IMR-90 (cell line): Measurements from ENCODE around the gene BICD2. TPM values are rescaled to one million over a fixed set of nuclear protein-coding genes. Genes with fewer than 3 reads are reported as not detected.

Experiments used
- ATAC-seq: fragments of 200-7000 bp; cut with Tn5 transposase; 2 replicates; pipeline ENCODE4 v1.9.1; 2020; ENCODE audit warnings: low read depth, mild to moderate bottlenecking, moderate library complexity
- BruUV-seq: library from RNA; stranded (reverse); fragments of 400-500 nt; replicated peaks from 2 replicates; lab custom pipeline; 2021; lab: Mats Ljungman, UMichigan
- CTCF ChIA-PET: fragments of 300-600 bp; formaldehyde crosslinking; extraction: SDS; loops from one replicate; lab custom pipeline; 2021; ENCODE audit warnings: antibody characterized with exemption; lab: Yijun Ruan, JAX
- POLR2A ChIA-PET: fragments of 300-600 bp; sonication (Branson Sonifier 250); formaldehyde crosslinking; loops from one replicate; lab custom pipeline; 2022; ENCODE audit warnings: antibody characterized with exemption; ENCODE audit not compliant: unreplicated experiment; lab: Charles Lee
- DNase-seq: peaks from one replicate; pipeline ENCODE4 v3.0.0; 2013
- H2AFZ ChIP-seq: replicated peaks from 2 replicates; pipeline ENCODE3; 2013; ENCODE audit warnings: low read length, mild to moderate bottlenecking; ENCODE audit not compliant: poor library complexity
- H2AK5ac ChIP-seq: 2 replicates; pipeline ENCODE4 v1.6.1; 2013; ENCODE audit warnings: low read depth, low read length, inconsistent platforms
- H2AK9ac ChIP-seq: replicated peaks from 2 replicates; pipeline ENCODE3; 2013; ENCODE audit warnings: mild to moderate bottlenecking, low read depth, low read length, moderate library complexity; ENCODE audit not compliant: poor library complexity
- H2BK120ac ChIP-seq: 2 replicates; pipeline ENCODE4 v1.6.1; 2013; ENCODE audit warnings: low read depth, low read length, inconsistent platforms
- H2BK15ac ChIP-seq: 3 replicates; pipeline ENCODE4 v1.6.1; 2013; ENCODE audit warnings: low read depth, low read length, inconsistent platforms
- H2BK20ac ChIP-seq: 2 replicates; pipeline ENCODE4 v1.6.1; 2013; ENCODE audit warnings: low read depth, mild to moderate bottlenecking, inconsistent platforms, low read length, moderate library complexity
- H2BK5ac ChIP-seq: 2 replicates; pipeline ENCODE4 v1.6.1; 2013; ENCODE audit warnings: mild to moderate bottlenecking, low read depth, low read length, inconsistent platforms; ENCODE audit not compliant: poor library complexity, severe bottlenecking
- H3K14ac ChIP-seq: replicated peaks from 2 replicates; pipeline ENCODE4 v1.6.1; 2013; ENCODE audit warnings: low read depth, low read length, inconsistent platforms
- H3K18ac ChIP-seq: 2 replicates; pipeline ENCODE4 v1.6.1; 2013; ENCODE audit warnings: low read depth, low read length, control low read depth
- H3K23ac ChIP-seq: 2 replicates; pipeline ENCODE4 v1.6.1; 2013; ENCODE audit warnings: low read depth, low read length, inconsistent platforms
- H3K27ac ChIP-seq: 2 replicates; pipeline ENCODE4 v1.5.1; 2013; ENCODE audit warnings: mild to moderate bottlenecking, control low read depth, low read length; ENCODE audit not compliant: insufficient read depth
- H3K27me3 ChIP-seq: 2 replicates; pipeline ENCODE4 v1.6.1; 2013; ENCODE audit warnings: low read length; ENCODE audit not compliant: control insufficient read depth, insufficient read depth
- H3K36me3 ChIP-seq: 2 replicates; pipeline ENCODE4 v1.6.1; 2013; ENCODE audit warnings: low read length, mixed read lengths; ENCODE audit not compliant: control insufficient read depth, insufficient read depth
- H3K4ac ChIP-seq: 2 replicates; pipeline ENCODE4 v1.6.1; 2013; ENCODE audit warnings: low read depth, low read length, inconsistent platforms
- H3K4me1 ChIP-seq: 2 replicates; pipeline ENCODE4 v1.6.1; 2013; ENCODE audit warnings: low read length, mixed read lengths; ENCODE audit not compliant: control insufficient read depth, insufficient read depth
- H3K4me2 ChIP-seq: 2 replicates; pipeline ENCODE4 v1.6.1; 2013; ENCODE audit warnings: low read depth, mild to moderate bottlenecking, control low read depth, low read length, moderate library complexity
- H3K4me3 ChIP-seq: 2 replicates; pipeline ENCODE4 v1.5.1; 2013; ENCODE audit warnings: low read depth, mild to moderate bottlenecking, control low read depth, low read length, moderate library complexity; ENCODE audit not compliant: insufficient read depth
- H3K56ac ChIP-seq: 2 replicates; pipeline ENCODE4 v1.6.1; 2013; ENCODE audit warnings: low read length, inconsistent platforms; ENCODE audit not compliant: insufficient read depth; ENCODE audit errors: extremely low read depth
- H3K79me1 ChIP-seq, 2 experiments: 2 replicates each; pipeline ENCODE4 v1.6.1; 2013; ENCODE audit warnings: low read length in 2 of 2, inconsistent platforms in 1 of 2, low read depth in 1 of 2
- H3K9ac ChIP-seq: 2 replicates; pipeline ENCODE4 v1.6.1; 2013; ENCODE audit warnings: low read depth, low read length, control low read depth
- H3K9me1 ChIP-seq: 2 replicates; pipeline ENCODE4 v1.6.1; 2013; ENCODE audit warnings: low read length, inconsistent platforms; ENCODE audit not compliant: insufficient read depth
- H3K9me3 ChIP-seq: 2 replicates; pipeline ENCODE4 v1.6.1; 2013; ENCODE audit warnings: low read length; ENCODE audit not compliant: control insufficient read depth, insufficient read depth
- H4K20me1 ChIP-seq: 2 replicates; pipeline ENCODE4 v1.6.1; 2013; ENCODE audit warnings: low read length, inconsistent platforms; ENCODE audit not compliant: insufficient read depth
- H4K5ac ChIP-seq: 2 replicates; pipeline ENCODE4 v1.6.1; 2013; ENCODE audit warnings: mild to moderate bottlenecking, low read depth, low read length, control low read depth
- H4K8ac ChIP-seq, 2 experiments: 2 replicates each; pipeline ENCODE4 v1.6.1; 2013; ENCODE audit warnings: low read depth in 2 of 2, low read length in 2 of 2, control low read depth in 1 of 2, inconsistent platforms in 1 of 2
- H4K91ac ChIP-seq: 2 replicates; pipeline ENCODE4 v1.6.1; 2013; ENCODE audit warnings: low read depth, low read length, inconsistent platforms; ENCODE audit not compliant: insufficient read depth
- BHLHE40 ChIP-seq: fragments of 150-350 bp; IDR thresholded peaks from 2 replicates; pipeline ENCODE4 v1.6.1; 2016; ENCODE audit warnings: mild to moderate bottlenecking, low read depth, low read length
- CEBPB ChIP-seq: IDR thresholded peaks from 2 replicates; pipeline ENCODE4 v1.6.1; 2012; ENCODE audit warnings: low read depth, low read length, improper control_type of control experiment
- POLR2A ChIP-seq: IDR thresholded peaks from 2 replicates; pipeline ENCODE4 v1.6.1; 2012; ENCODE audit warnings: mild to moderate bottlenecking, low read depth, low read length
- WGBS, 2 experiments: methylation state at CpG; one replicate each; pipeline versions ENCODE4 v1.1.5 to v1.1.7; 2013; ENCODE audit warnings: missing lambda C conversion rate in 2 of 2; ENCODE audit not compliant: insufficient read length in 1 of 2; ENCODE audit errors: extremely low coverage in 2 of 2; 5-methylcytosine and 5-hydroxymethylcytosine counted together
- dilution Hi-C: fragments of 300-500 bp; cut with HindIII; formaldehyde crosslinking; loops from one replicate; pipeline ENCODE4 v1.14.3; 2018; ENCODE audit warnings: low sequenced_read_pairs; ENCODE audit not compliant: unreplicated experiment
- in situ Hi-C: fragments of 300-500 bp; cut with MboI; formaldehyde crosslinking; loops from 3 replicates; pipeline ENCODE4 v1.14.3; 2019; ENCODE audit warnings: low sequenced_read_pairs, inconsistent platforms, mixed read lengths
- intact Hi-C: fragments of 100-400 bp; cut with micrococcal nuclease; formaldehyde crosslinking; loops from 2 replicates; pipeline ENCODE4 v1.10.0; 2022
- polyA plus RNA-seq, 3 experiments: library from polyadenylated mRNA; depleted of rRNA; stranded (reverse); fragments of >200 nt; gene quantifications; 2 replicates each; pipeline ENCODE4 v1.2.3, GENCODE V29; 2012; ENCODE audit warnings: low replicate concordance in 1 of 3
- total RNA-seq: library from RNA; depleted of rRNA; stranded (reverse); fragments of >200 nt; gene quantifications from 2 replicates; pipeline ENCODE4 v1.2.3, GENCODE V29; 2012
- TF ChIP-seq, protein P1 (sequence below): fragments of 150-350 bp; IDR thresholded peaks from 2 replicates; pipeline ENCODE4 v1.6.1; 2016; ENCODE audit warnings: low read depth, mild to moderate bottlenecking, low read length, moderate library complexity, borderline replicate concordance

The BICD2 gene
- total and polyA plus RNA-seq, 2 of the 4 experiments (the other 2 are of a cell fraction), result 21.5 to 35.7 TPM

DNA sequence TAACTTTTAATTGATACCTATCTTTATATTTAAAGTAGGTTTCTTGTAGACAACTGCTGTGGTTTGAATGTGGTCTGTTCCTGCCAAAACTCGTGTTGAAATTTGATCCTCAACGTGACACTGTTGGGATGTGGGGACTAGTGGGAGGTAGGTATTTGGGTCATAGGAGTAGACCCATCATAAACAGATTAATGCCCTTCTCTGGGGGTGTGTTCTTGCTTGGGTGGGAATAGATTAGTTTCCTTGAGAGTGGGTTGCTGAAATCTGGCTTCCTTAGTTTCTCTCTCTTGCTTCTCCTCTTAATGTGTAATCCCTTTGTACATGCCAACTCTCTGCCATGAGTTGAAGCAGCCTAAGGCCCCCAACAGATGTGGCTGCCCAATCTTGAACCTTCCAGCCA is 60.1 kb downstream of the BICD2 start:
- H3K27me3 ChIP-seq, result no peaks in the 10 kb centered on the region
- H3K79me1 ChIP-seq, result no peaks in the 10 kb centered on the region
- no peak overlapping the region for H2AK5ac ChIP-seq
- no peak overlapping the region for H3K56ac ChIP-seq
- H3K4ac ChIP-seq, result no peak overlapping the region
- H4K8ac ChIP-seq, result no peak overlapping the region
- dilution Hi-C loops, result no loop called here
- no peak overlapping the region for H2BK20ac ChIP-seq
- BruUV-seq, result no TSS peak
- no peak overlapping the region for H3K23ac ChIP-seq
- H2BK5ac ChIP-seq, result no peak overlapping the region
- H2BK15ac ChIP-seq, result no peak overlapping the region
- intact Hi-C loops, result no loop called here
- DNase-seq (no peak), ATAC-seq (no peak)
- ChIA-PET CTCF (no interaction called here), POLR2A (no interaction called here)
- WGBS, 2 experiments, result 40% methylated on average over 1 of the region's 2 CpGs; no CpG with 5 or more reads in 1 of the 2 experiments
- H2AK9ac ChIP-seq, result no peak overlapping the region
- no peak for TF ChIP-seq POLR2A
- TF ChIP-seq, protein P1, sequence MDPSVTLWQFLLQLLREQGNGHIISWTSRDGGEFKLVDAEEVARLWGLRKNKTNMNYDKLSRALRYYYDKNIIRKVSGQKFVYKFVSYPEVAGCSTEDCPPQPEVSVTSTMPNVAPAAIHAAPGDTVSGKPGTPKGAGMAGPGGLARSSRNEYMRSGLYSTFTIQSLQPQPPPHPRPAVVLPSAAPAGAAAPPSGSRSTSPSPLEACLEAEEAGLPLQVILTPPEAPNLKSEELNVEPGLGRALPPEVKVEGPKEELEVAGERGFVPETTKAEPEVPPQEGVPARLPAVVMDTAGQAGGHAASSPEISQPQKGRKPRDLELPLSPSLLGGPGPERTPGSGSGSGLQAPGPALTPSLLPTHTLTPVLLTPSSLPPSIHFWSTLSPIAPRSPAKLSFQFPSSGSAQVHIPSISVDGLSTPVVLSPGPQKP, result no peak
- TF ChIP-seq BHLHE40, result no peak
- TF ChIP-seq CEBPB, result no peak
- no peaks in the 10 kb centered on the region for H3K9me3 ChIP-seq
- no peak overlapping the region for H3K18ac ChIP-seq
- in situ Hi-C loops, result no loop called here
- H4K20me1 ChIP-seq, result no peaks in the 10 kb centered on the region
- no peak overlapping the region for H3K9ac ChIP-seq
- no peak overlapping the region for H4K5ac ChIP-seq
- H3K4me3 ChIP-seq, result no peak overlapping the region
- no peak overlapping the region for H3K4me2 ChIP-seq
- no peak overlapping the region for H3K27ac ChIP-seq
- no peak overlapping the region for H4K91ac ChIP-seq
- peaks cover under 1% of the 10 kb centered on the region; the same call in 1 of the 2 replicates for H3K36me3 ChIP-seq
- H3K9me1 ChIP-seq, result no peaks in the 10 kb centered on the region
- no peak overlapping the region for H2AFZ ChIP-seq
- H2BK120ac ChIP-seq, result no peak overlapping the region
- H3K14ac ChIP-seq, result no peak overlapping the region
- H3K4me1 ChIP-seq, result no peaks in the 10 kb centered on the region
